ENCODE data around the gene ARMC9. TPM values are rescaled to one million over a fixed set of nuclear protein-coding genes. Genes with fewer than 3 reads are reported as not detected.

Gene ARMC9
- total RNA-seq, 1 experiment from 2014 or later: 42.7 TPM

DNA sequence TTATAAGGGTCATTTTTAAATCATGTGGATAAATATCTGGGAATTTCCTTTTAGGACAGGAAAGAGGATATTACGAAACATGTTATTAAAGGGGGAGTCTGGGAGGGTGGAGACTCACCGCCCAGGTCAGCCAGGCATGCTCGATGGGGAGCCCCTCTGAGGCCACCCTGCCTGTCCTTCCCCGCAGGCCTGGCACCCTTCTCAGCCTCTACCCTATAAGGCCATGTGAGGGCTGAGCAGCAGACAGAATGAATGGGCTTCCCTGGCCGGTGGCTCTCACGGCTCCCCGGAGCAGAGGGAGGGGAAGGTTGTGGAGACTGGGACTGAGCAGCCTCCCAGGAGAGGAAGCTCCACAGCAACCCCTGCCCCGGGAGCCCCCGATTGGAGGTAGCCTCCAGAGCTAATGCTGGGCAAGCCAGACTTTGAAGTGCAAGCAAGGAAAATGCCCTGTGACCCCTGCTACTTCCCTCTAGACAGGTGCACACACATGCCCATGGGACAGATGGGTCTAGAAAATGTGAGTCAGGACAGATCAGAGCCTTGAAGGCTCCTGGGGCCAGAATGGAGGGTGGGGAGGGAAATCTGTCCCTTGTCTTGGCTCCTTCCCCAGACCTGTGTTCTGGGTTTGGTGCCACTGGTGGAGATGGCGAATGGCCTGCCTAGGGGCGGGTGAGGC lies 13.2 kb upstream of the ARMC9 start:
- Histone ChIP-seq H3K27me3 (ENCODE audit: control insufficient read depth, insufficient read depth, low read length) (no peaks in the 10 kb centered on the region), H3K4me1 (ENCODE audit: control insufficient read depth, insufficient read depth, low read length) (peaks cover 23% of the 10 kb centered on the region), H3K4me3 (ENCODE audit: low read depth in 2 of 2, low read length in 2 of 2) (no peak overlapping the region), H3K27ac (ENCODE audit: low read length) (no peak overlapping the region; the same call in 1 of the 2 replicates), H3K36me3 (ENCODE audit: control insufficient read depth, insufficient read depth, low read length) (no peaks in the 10 kb centered on the region), H3K9me3 (ENCODE audit: control insufficient read depth, insufficient read depth, low read depth, low read length) (no peaks in the 10 kb centered on the region)
- DNase-seq (ENCODE audit: low read depth, low spot score) (no peak), ATAC-seq (no peak)
- CTCF ChIA-PET: no interaction called here
- intact Hi-C loops (cut with micrococcal nuclease; ENCODE audit: unreplicated experiment): no loop called here
- POLR2A ChIA-PET: interaction anchor here (0.6 kb wide), 1 partner anchor 383 kb away, joined by 3 read pairs; no protein-coding TSS in a partner anchor
- BruUV-seq (replicated peaks): no TSS peak
- in situ Hi-C loops (cut with HindIII; ENCODE audit: low pct_unique_long_range_greater_than_20kb, low sequenced_read_pairs): no loop called here
- TF ChIP-seq, protein P1, sequence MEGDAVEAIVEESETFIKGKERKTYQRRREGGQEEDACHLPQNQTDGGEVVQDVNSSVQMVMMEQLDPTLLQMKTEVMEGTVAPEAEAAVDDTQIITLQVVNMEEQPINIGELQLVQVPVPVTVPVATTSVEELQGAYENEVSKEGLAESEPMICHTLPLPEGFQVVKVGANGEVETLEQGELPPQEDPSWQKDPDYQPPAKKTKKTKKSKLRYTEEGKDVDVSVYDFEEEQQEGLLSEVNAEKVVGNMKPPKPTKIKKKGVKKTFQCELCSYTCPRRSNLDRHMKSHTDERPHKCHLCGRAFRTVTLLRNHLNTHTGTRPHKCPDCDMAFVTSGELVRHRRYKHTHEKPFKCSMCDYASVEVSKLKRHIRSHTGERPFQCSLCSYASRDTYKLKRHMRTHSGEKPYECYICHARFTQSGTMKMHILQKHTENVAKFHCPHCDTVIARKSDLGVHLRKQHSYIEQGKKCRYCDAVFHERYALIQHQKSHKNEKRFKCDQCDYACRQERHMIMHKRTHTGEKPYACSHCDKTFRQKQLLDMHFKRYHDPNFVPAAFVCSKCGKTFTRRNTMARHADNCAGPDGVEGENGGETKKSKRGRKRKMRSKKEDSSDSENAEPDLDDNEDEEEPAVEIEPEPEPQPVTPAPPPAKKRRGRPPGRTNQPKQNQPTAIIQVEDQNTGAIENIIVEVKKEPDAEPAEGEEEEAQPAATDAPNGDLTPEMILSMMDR (IDR thresholded peaks at IDR 0.05): no peak
- no peak for TF ChIP-seq POLR2AphosphoS5 (IDR thresholded peaks at IDR 0.05; ENCODE audit: low read depth, low read length)
- no peak for TF ChIP-seq TCF7L2 (IDR thresholded peaks at IDR 0.05; ENCODE audit: low read depth, low read length)
- TF ChIP-seq REST (IDR thresholded peaks at IDR 0.05; ENCODE audit: insufficient read depth in 1 of 2, low read depth in 2 of 2, low read length in 1 of 2): no peak
- TF ChIP-seq SIN3A (IDR thresholded peaks at IDR 0.05; ENCODE audit: borderline replicate concordance, insufficient read depth, low read depth, low read length): no peak

DNA sequence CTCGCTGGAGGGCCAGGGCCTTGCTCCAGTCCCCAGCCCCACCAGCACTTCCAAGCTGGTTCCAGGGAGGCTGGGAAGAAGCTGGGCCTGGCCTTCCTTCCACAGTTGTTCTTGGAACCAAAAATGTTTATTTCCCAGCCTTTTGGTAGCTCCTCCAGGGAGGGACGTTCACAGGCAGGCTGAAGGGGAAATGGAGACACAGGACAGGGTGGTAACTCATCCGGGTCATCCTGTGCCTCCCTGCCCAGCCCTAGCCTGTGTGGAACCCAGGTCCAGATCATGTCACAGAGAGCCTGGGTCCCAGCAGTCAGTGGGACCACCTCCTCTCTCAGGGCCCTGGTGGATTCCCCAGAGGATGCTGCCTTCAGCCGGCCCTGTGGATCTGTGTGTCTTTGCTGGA lies 12.5 kb upstream of the ARMC9 start:
- intact Hi-C loops (cut with micrococcal nuclease; ENCODE audit: unreplicated experiment): no loop called here
- TF ChIP-seq, protein P1 (IDR thresholded peaks at IDR 0.05): no peak
- TF ChIP-seq TCF7L2 (IDR thresholded peaks at IDR 0.05; ENCODE audit: low read depth, low read length): no peak
- no peak for TF ChIP-seq REST (IDR thresholded peaks at IDR 0.05; ENCODE audit: insufficient read depth in 1 of 2, low read depth in 2 of 2, low read length in 1 of 2)
- TF ChIP-seq POLR2AphosphoS5 (IDR thresholded peaks at IDR 0.05; ENCODE audit: low read depth, low read length): no peak
- TF ChIP-seq SIN3A (IDR thresholded peaks at IDR 0.05; ENCODE audit: borderline replicate concordance, insufficient read depth, low read depth, low read length): no peak
- peaks cover 17% of the 10 kb centered on the region for H3K4me1 ChIP-seq (ENCODE audit: control insufficient read depth, insufficient read depth, low read length)
- BruUV-seq (replicated peaks): no TSS peak
- no peaks in the 10 kb centered on the region for H3K36me3 ChIP-seq (ENCODE audit: control insufficient read depth, insufficient read depth, low read length)
- H3K27me3 ChIP-seq (ENCODE audit: control insufficient read depth, insufficient read depth, low read length): no peaks in the 10 kb centered on the region
- DNase-seq (ENCODE audit: low read depth, low spot score) (no peak), ATAC-seq (no peak)
- H3K9me3 ChIP-seq (ENCODE audit: control insufficient read depth, insufficient read depth, low read depth, low read length): no peaks in the 10 kb centered on the region
- no peak overlapping the region for H3K4me3 ChIP-seq (ENCODE audit: low read depth in 2 of 2, low read length in 2 of 2)
- no peak overlapping the region for H3K27ac ChIP-seq (ENCODE audit: low read length)
- ChIA-PET POLR2A (interaction anchor here (0.6 kb wide), 2 partner anchors 23 to 384 kb away, joined by 3 read pairs; no protein-coding TSS in a partner anchor), CTCF (no interaction called here)
- in situ Hi-C loops (cut with HindIII; ENCODE audit: low pct_unique_long_range_greater_than_20kb, low sequenced_read_pairs): no loop called here
